Measurements from ENCODE around the gene PPP1R15B. TPM values are rescaled to one million over a fixed set of nuclear protein-coding genes. Genes with fewer than 3 reads are reported as not detected.

Gene PPP1R15B
- total RNA-seq, 1 donor from 2014 or later, result 57.5 TPM

DNA sequence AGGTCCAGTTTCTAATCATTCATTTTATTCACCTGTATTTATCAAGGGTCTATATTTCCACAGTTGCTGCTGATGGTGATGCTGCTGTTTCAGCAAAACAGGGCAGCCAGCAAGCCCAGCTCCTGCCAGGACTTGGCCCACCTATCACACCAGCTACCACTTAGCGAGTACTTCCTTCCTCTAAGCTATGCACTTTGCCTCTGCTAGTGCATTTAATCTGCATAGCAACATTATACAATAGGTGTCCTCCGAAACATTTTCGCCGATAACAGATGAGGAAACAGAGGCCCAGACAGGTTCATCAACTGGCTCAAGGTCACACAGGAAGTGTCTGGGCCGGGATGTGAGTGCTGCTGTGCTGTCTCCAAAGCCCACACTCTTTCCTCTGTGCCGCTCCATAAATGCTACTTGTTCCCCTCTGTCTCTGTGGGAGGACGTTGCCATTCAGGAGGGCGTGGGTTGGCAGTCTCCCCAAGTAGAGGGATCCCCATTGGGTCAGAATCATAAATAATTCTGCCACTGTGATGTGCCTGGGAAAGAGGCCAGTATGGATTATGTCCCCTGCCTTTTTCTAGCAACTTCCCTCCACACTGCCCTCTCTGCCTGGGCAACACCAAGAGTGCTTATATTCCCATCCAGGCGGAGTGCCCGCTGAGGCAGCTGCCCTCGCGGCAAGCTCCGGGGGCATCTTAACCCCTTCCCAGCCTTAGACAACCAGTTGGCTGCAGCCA is 42.5 kb downstream of the PPP1R15B start:
- H3K27ac Mint-ChIP-seq, result no peak overlapping the region
- H3K4me3 Mint-ChIP-seq, result no peak overlapping the region
- DNase-seq (ENCODE audit: low spot score in 2 of 2, unreplicated experiment in 2 of 2), result no peak
- no peaks in the 10 kb centered on the region for H3K9me3 Mint-ChIP-seq
- no peaks in the 10 kb centered on the region for H3K36me3 Mint-ChIP-seq
- peaks cover 27% of the 10 kb centered on the region for H3K27me3 Mint-ChIP-seq (ENCODE audit: low read depth)
- TF ChIP-seq, protein P1, sequence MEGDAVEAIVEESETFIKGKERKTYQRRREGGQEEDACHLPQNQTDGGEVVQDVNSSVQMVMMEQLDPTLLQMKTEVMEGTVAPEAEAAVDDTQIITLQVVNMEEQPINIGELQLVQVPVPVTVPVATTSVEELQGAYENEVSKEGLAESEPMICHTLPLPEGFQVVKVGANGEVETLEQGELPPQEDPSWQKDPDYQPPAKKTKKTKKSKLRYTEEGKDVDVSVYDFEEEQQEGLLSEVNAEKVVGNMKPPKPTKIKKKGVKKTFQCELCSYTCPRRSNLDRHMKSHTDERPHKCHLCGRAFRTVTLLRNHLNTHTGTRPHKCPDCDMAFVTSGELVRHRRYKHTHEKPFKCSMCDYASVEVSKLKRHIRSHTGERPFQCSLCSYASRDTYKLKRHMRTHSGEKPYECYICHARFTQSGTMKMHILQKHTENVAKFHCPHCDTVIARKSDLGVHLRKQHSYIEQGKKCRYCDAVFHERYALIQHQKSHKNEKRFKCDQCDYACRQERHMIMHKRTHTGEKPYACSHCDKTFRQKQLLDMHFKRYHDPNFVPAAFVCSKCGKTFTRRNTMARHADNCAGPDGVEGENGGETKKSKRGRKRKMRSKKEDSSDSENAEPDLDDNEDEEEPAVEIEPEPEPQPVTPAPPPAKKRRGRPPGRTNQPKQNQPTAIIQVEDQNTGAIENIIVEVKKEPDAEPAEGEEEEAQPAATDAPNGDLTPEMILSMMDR (IDR thresholded peaks at IDR 0.05; ENCODE audit: unreplicated experiment), result no peak
- no peaks in the 10 kb centered on the region for H3K4me1 Mint-ChIP-seq

DNA sequence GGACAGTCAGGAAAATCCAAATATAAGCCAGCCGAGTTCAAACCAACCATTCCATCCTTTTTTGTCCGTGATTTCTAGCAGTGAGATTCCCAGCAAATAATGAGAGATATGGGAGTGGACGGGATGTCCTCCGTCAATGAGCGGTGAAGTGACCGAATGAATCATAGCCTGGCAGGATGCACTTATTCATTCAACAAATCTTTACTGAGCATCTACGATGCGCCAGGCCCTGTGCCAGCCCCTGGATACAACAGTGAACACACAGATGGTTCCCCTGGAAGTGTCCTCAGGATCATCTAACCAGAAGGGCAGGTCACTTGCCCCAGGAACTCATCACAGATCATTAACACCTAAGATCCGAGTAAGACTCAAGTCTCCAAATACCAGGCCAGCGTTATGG is 43.7 kb downstream of the PPP1R15B start:
- TF ChIP-seq, protein P1 (IDR thresholded peaks at IDR 0.05; ENCODE audit: unreplicated experiment), result no peak
- H3K4me3 Mint-ChIP-seq, result no peak overlapping the region
- no peaks in the 10 kb centered on the region for H3K36me3 Mint-ChIP-seq
- peaks cover 4% of the 10 kb centered on the region for H3K4me1 Mint-ChIP-seq
- peaks cover 27% of the 10 kb centered on the region for H3K27me3 Mint-ChIP-seq (ENCODE audit: low read depth)
- no peak for DNase-seq (ENCODE audit: low spot score in 2 of 2, unreplicated experiment in 2 of 2)
- H3K27ac Mint-ChIP-seq, result no peak overlapping the region
- no peaks in the 10 kb centered on the region for H3K9me3 Mint-ChIP-seq

DNA sequence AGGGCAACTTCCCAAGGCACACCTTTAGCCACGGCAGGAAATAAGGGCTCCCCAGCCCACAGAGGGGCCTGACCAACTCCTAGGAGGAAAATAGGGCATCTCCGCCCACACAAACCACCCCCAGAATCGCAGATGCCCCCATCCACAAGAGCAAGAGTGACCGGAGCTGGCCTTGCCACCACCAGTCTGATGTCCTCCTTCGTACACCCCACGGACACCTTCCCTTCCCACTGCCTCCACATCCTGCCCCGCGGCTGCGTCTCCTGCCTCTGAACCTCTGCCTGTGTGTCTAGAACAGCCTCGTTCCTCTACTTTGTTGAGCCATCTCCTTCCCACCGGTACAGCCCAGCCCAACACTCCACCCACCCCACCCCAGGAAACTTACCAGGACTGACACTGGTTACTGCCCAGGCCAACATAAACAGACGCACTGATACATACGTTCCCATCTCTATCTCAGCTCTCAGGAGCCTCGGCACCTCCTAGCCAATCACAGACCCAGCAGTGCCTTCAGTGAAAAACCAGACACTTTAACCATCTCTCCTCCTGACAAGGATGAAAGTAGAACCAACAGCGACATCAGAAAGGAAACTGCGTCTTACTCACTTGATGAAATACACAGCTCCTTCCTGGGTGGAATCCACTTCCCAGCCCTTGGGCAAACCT is 44.3 kb downstream of the PPP1R15B start:
- no peak overlapping the region for H3K27ac Mint-ChIP-seq
- TF ChIP-seq, protein P1 (IDR thresholded peaks at IDR 0.05; ENCODE audit: unreplicated experiment), result no peak
- no peaks in the 10 kb centered on the region for H3K9me3 Mint-ChIP-seq
- no peak overlapping the region for H3K4me3 Mint-ChIP-seq
- no peak for DNase-seq (ENCODE audit: low spot score in 2 of 2, unreplicated experiment in 2 of 2)
- H3K4me1 Mint-ChIP-seq, result peaks cover 9% of the 10 kb centered on the region
- H3K27me3 Mint-ChIP-seq (ENCODE audit: low read depth), result peaks cover 22% of the 10 kb centered on the region
- no peaks in the 10 kb centered on the region for H3K36me3 Mint-ChIP-seq

DNA sequence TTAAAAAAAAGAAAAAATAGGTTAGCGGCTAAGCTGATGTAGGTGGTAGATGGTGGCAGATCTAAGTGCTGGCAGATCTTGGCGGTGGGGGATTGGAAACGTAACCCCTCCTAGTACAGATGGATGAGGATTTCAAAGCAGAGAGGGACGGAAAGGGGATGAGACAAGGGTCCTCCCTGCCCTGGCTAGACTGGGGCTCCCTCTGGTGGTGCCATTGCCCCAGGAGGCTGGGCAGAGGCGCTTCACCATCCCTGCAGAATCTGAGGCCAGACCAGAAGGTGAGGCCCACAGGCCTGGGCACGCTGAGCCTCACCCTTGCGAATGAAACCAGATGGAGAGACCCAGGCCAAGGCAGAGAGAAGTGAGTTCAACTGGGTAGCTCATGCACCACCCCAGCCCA is 44.9 kb downstream of the PPP1R15B start:
- Mint-ChIP-seq H3K27ac (no peak overlapping the region), H3K27me3 (ENCODE audit: low read depth) (peaks cover 17% of the 10 kb centered on the region), H3K4me3 (no peak overlapping the region), H3K9me3 (no peaks in the 10 kb centered on the region), H3K36me3 (no peaks in the 10 kb centered on the region), H3K4me1 (peaks cover 11% of the 10 kb centered on the region)
- DNase-seq (ENCODE audit: low spot score in 2 of 2, unreplicated experiment in 2 of 2), result no peak
- TF ChIP-seq, protein P1 (IDR thresholded peaks at IDR 0.05; ENCODE audit: unreplicated experiment), result no peak

DNA sequence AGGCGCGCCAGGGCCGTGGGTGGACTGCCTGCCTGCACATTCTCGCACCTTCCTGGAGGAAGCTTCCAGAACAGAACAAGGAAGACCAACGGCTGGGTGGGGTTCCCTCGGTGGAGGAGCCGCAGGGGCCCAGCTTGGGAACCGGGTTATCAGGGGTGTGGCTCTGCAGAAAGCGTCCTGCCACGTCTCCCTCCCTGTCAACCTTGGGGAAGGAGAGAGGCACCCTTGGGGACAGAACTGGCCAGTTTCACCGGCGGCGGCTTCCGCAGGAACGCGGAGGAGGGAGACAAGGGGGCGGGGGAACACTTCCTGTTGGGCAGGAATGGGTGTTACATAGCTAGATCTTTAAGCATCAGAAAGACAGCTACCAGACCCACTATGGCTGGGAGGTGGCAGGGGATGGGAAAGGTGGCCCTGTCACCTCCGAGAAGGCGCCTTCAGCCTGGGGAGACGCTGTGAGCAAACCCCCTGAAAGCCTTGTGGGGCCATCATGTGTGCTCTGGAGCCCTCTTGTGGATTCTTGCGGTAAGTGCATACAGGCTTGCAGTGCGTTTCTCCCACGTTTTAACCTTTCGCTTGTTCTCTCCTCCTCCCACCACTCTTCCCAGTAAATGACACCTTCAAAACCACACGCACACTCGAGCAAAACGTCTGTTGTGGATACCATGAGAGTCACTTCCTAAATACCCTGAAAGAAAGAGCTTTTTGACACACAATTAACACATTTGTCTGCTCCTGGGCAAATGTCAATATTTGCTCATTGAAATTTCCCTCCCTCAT is 48.1 kb downstream of the PPP1R15B start:
- H3K4me1 Mint-ChIP-seq, result peaks cover 41% of the 10 kb centered on the region
- peaks cover 8% of the 10 kb centered on the region for H3K27me3 Mint-ChIP-seq (ENCODE audit: low read depth)
- no peaks in the 10 kb centered on the region for H3K36me3 Mint-ChIP-seq
- H3K4me3 Mint-ChIP-seq, result peak overlapping the region; percentile 64
- H3K9me3 Mint-ChIP-seq, result no peaks in the 10 kb centered on the region
- TF ChIP-seq, protein P1 (IDR thresholded peaks at IDR 0.05; ENCODE audit: unreplicated experiment), result peak; percentile 86
- peak in 1 of 2 experiments; percentile 69 for DNase-seq (ENCODE audit: low spot score in 2 of 2, unreplicated experiment in 2 of 2)
- H3K27ac Mint-ChIP-seq, result peak overlapping the region; percentile 70

Data from mesothelial cell of epicardium (in vitro differentiated cells).